ENCODE results near the gene SLC6A16.
"Not testable (repeated sequence)": the region's sequence is repeated elsewhere in the genome, so short reads cannot be mapped to it uniquely, and the experiment has no call there.

DNA sequence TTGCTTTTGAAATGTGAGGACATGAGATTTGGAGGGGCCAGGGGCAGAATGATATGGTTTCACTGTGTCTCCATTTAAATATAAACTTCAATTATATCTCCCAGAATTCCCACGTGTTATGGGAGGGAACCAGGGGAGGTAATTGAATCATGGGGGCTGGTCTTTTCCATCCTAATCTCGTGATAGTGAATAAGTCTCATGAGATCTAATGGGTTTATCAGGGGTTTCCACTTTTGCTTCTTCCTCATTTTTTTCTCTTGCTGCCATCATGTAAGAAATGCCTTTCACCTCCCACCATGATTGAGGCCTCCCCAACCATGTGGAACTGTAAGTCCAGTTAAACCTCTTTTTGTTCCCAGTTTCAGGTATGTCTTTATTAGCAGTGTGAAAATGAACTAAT lies 35.7 kb downstream of the SLC6A16 start:
- TF ChIP-seq CEBPB (IDR thresholded peaks at IDR 0.05; ENCODE audit: low read depth); EZH2 (IDR thresholded peaks at IDR 0.05); POLR2A (IDR thresholded peaks at IDR 0.05; ENCODE audit: borderline replicate concordance, extremely low read depth, insufficient read depth, insufficient read length); EZH2phosphoT487 (IDR thresholded peaks at IDR 0.05; ENCODE audit: borderline replicate concordance); CTCF (IDR thresholded peaks at IDR 0.05 in 2 of 3, conservative IDR thresholded peaks at IDR 0.05 in 1 of 3; ENCODE audit: borderline replicate concordance in 1 of 3, insufficient read depth in 1 of 3, low read depth in 2 of 3, low read length in 2 of 3); POLR2AphosphoS5 (IDR thresholded peaks at IDR 0.05; ENCODE audit: low read depth, low read length); TCF7L2 (IDR thresholded peaks at IDR 0.05; ENCODE audit: borderline replicate concordance, extremely low read depth, insufficient read depth, insufficient read length); SIN3A (IDR thresholded peaks at IDR 0.05; ENCODE audit: low read depth): not testable (repeated sequence)

All from HCT116 (cell line).